OCI-LY3 (cell line): ENCODE data around the gene SNX4.

Experiments
- EZH2phosphoT487 ChIP-seq: fragments of 200-600 bp; shearing (Covaris generic); IDR thresholded peaks from 2 replicates; pipeline ENCODE4 v1.6.1; 2018; ENCODE audit warnings: antibody characterized with exemption, mixed run types, low read depth
- TF ChIP-seq, protein P1 (sequence below): fragments of 200-600, 300-600 bp; sonication (generic); IDR thresholded peaks from 2 replicates; pipeline ENCODE4 v1.5.1; 2014; ENCODE audit warnings: antibody characterized with exemption, low read length, low read depth

GRCh38 chr3:125480656-125481374 lies 39.2 kb downstream of the SNX4 start:
- no peak for TF ChIP-seq EZH2phosphoT487
- TF ChIP-seq, protein P1, sequence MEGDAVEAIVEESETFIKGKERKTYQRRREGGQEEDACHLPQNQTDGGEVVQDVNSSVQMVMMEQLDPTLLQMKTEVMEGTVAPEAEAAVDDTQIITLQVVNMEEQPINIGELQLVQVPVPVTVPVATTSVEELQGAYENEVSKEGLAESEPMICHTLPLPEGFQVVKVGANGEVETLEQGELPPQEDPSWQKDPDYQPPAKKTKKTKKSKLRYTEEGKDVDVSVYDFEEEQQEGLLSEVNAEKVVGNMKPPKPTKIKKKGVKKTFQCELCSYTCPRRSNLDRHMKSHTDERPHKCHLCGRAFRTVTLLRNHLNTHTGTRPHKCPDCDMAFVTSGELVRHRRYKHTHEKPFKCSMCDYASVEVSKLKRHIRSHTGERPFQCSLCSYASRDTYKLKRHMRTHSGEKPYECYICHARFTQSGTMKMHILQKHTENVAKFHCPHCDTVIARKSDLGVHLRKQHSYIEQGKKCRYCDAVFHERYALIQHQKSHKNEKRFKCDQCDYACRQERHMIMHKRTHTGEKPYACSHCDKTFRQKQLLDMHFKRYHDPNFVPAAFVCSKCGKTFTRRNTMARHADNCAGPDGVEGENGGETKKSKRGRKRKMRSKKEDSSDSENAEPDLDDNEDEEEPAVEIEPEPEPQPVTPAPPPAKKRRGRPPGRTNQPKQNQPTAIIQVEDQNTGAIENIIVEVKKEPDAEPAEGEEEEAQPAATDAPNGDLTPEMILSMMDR, result no peak
